DLD1 (cell line): ENCODE data around the gene ME3.
"Not testable (repeated sequence)": the region's sequence is repeated elsewhere in the genome, so short reads cannot be mapped to it uniquely, and the experiment has no call there.

Experiments used
- in situ Hi-C: cut with HindIII; loops from 2 replicates; pipeline ENCODE4 v1.10.0; 2017; ENCODE audit warnings: low sequenced_read_pairs

The ME3 gene

GRCh38 chr11:86522512-86522911 is 149.9 kb downstream of the ME3 start:
- in situ Hi-C loops: not testable (repeated sequence)

- in situ Hi-C loops: no loop called here
These were observed 153.1 kb downstream of the ME3 start for GRCh38 chr11:86519064-86519911.

GRCh38 chr11:86518211-86518610 is 154.2 kb downstream of the ME3 start:
- in situ Hi-C loops: no loop called here

- in situ Hi-C loops: no loop called here
These were observed 154.9 kb downstream of the ME3 start for GRCh38 chr11:86517557-86517956.

GRCh38 chr11:86515297-86516094 is 156.9 kb downstream of the ME3 start:
- in situ Hi-C loops: no loop called here

- in situ Hi-C loops: no loop called here
These were observed 158.0 kb downstream of the ME3 start for GRCh38 chr11:86514453-86514852.

GRCh38 chr11:86513746-86514373 is 158.6 kb downstream of the ME3 start:
- in situ Hi-C loops: no loop called here

- in situ Hi-C loops: no loop called here
These were observed 159.3 kb downstream of the ME3 start for GRCh38 chr11:86513138-86513537.

- in situ Hi-C loops: no loop called here
These were observed 161.3 kb downstream of the ME3 start for GRCh38 chr11:86511086-86511551.

- in situ Hi-C loops: no loop called here
These were observed 161.7 kb downstream of the ME3 start for GRCh38 chr11:86510674-86511073.

GRCh38 chr11:86510097-86510496 is 162.3 kb downstream of the ME3 start:
- in situ Hi-C loops: no loop called here

GRCh38 chr11:86509588-86509974 is 162.8 kb downstream of the ME3 start:
- in situ Hi-C loops: no loop called here

GRCh38 chr11:86508604-86509587 is 163.5 kb downstream of the ME3 start:
- in situ Hi-C loops: no loop called here

GRCh38 chr11:86507249-86507845 is 165.1 kb downstream of the ME3 start:
- in situ Hi-C loops: no loop called here

- in situ Hi-C loops: no loop called here
These were observed 166.2 kb downstream of the ME3 start for GRCh38 chr11:86506235-86506634.

- in situ Hi-C loops: no loop called here
These were observed 169.3 kb downstream of the ME3 start for GRCh38 chr11:86503131-86503530.

- in situ Hi-C loops: no loop called here
These were observed 170.2 kb downstream of the ME3 start for GRCh38 chr11:86502137-86502642.

GRCh38 chr11:86500500-86501140 is 171.8 kb downstream of the ME3 start:
- in situ Hi-C loops: no loop called here

GRCh38 chr11:86499723-86500129 is 172.7 kb downstream of the ME3 start:
- in situ Hi-C loops: no loop called here
